Esophagus muscularis mucosa (tissue), 3 donors: ENCODE measurements around the gene LGALSL.

Experiments
- POLR2AphosphoS5 ChIP-seq, 2 donors: sonication (generic); formaldehyde crosslinking; IDR thresholded peaks; one replicate each; pipeline ENCODE4 v1.6.1; 2017; ENCODE audit warnings: antibody characterized with exemption in 2 of 2
- TF ChIP-seq, protein P1 (sequence below), 3 experiments: fragments of 200-600 bp in 2 of 3; fragments of 450-650 bp in 1 of 3; sonication (generic) in 2 of 3; IDR thresholded peaks; one replicate each; pipeline ENCODE4 v1.5.1; 2017 to 2019; ENCODE audit warnings: antibody characterized with exemption in 3 of 3, mild to moderate bottlenecking in 2 of 3, moderate library complexity in 1 of 3

DNA sequence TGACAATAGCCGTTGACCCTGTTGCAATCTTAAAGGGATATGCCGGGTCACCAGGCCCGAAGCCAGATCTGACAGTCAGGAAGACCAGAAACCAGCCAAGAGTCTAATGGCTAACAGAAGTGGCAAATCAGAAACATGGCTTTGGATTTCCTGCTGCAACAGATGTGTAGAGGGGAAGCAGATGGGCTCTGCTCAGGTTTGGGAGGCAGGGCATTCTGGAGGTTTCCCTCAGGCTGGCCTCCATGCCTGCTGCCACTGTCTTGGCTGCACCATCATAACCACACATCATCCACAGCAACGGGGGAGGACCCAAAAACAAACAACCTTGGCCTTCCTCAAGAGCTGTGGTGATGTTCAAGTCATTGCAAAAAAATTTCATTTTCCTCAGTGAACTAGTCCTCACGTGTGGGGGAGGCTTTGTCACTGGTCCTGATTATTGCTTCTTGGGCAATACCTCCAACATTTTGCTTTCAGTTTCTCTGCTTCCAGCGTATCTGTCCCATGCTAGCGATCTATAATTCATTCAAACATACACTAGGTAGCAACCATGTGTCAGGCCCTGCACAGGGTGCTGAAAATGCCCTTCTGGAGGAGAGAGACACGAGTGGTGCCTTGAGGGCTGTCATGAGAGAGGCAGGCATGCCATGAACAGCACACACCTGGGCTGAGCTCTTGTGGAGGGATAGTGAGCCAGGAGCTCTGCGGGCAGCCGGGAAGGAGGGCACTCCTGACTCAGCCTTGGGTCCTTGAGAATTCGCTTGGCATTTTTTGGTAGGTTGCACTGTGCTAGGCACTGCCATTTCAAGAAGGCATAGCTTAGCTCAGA is 48.2 kb upstream of the LGALSL start:
- TF ChIP-seq, protein P1, sequence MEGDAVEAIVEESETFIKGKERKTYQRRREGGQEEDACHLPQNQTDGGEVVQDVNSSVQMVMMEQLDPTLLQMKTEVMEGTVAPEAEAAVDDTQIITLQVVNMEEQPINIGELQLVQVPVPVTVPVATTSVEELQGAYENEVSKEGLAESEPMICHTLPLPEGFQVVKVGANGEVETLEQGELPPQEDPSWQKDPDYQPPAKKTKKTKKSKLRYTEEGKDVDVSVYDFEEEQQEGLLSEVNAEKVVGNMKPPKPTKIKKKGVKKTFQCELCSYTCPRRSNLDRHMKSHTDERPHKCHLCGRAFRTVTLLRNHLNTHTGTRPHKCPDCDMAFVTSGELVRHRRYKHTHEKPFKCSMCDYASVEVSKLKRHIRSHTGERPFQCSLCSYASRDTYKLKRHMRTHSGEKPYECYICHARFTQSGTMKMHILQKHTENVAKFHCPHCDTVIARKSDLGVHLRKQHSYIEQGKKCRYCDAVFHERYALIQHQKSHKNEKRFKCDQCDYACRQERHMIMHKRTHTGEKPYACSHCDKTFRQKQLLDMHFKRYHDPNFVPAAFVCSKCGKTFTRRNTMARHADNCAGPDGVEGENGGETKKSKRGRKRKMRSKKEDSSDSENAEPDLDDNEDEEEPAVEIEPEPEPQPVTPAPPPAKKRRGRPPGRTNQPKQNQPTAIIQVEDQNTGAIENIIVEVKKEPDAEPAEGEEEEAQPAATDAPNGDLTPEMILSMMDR (IDR thresholded peaks at IDR 0.05), result no peak
- peak; percentile 14 to 17 for TF ChIP-seq POLR2AphosphoS5 (IDR thresholded peaks at IDR 0.05)
